OCI-LY3 (cell line): ENCODE data around the gene COL27A1.
A peak's percentile ranks its signal among the peaks of the same experiment; 100 is the strongest.

Experiments
- H2AFZ ChIP-seq: fragments of 200-600, 300-600 bp; shearing (Covaris generic); 2 replicates; pipeline ENCODE4 v1.6.0; 2014; ENCODE audit warnings: antibody characterized with exemption, low read depth, low read length
- H3K27ac ChIP-seq: fragments of 200-600, 300-600 bp; sonication (generic); 2 replicates; pipeline ENCODE4 v1.5.1; 2014; ENCODE audit warnings: mild to moderate bottlenecking, low read length, moderate library complexity, mixed read lengths
- H3K27me3 ChIP-seq: fragments of 200-600, 300-600 bp; sonication (generic); 2 replicates; pipeline ENCODE4 v1.6.1; 2014; ENCODE audit warnings: low read depth, low read length, mixed read lengths
- H3K36me3 ChIP-seq: fragments of 200-600, 300-600 bp; sonication (generic); replicated peaks from 2 replicates; pipeline ENCODE3; 2014; ENCODE audit warnings: low read depth, low read length, mixed read lengths
- H3K4me1 ChIP-seq: fragments of 300-600, 200-600 bp; sonication (generic); 2 replicates; pipeline ENCODE4 v1.6.1; 2014; ENCODE audit warnings: low read length, mixed read lengths
- H3K4me2 ChIP-seq: fragments of 200-600, 300-600 bp; sonication (generic); 2 replicates; pipeline ENCODE4 v1.6.1; 2014; ENCODE audit warnings: low read length, mixed read lengths
- H3K4me3 ChIP-seq: fragments of 300-600, 200-600 bp; sonication (generic); 2 replicates; pipeline ENCODE4 v1.5.1; 2014; ENCODE audit warnings: antibody characterized with exemption, mild to moderate bottlenecking, low read length, moderate library complexity
- H3K79me2 ChIP-seq: fragments of 300-600, 200-600 bp; shearing (Covaris generic); 2 replicates; pipeline ENCODE4 v1.6.1; 2014; ENCODE audit warnings: mild to moderate bottlenecking, low read length, mixed read lengths
- H3K9ac ChIP-seq: fragments of 300-600, 200-600 bp; shearing (Covaris generic); 2 replicates; pipeline ENCODE4 v1.6.0; 2014; ENCODE audit warnings: mild to moderate bottlenecking, low read length, moderate library complexity
- H3K9me3 ChIP-seq: fragments of 200-600, 300-600 bp; shearing (Covaris generic); 2 replicates; pipeline ENCODE4 v1.6.1; 2014; ENCODE audit warnings: low read length, mixed read lengths; ENCODE audit not compliant: insufficient read depth
- H4K20me1 ChIP-seq: fragments of 200-600, 300-600 bp; sonication (generic); 2 replicates; pipeline ENCODE4 v1.6.1; 2016; ENCODE audit warnings: low read length, mixed read lengths; ENCODE audit not compliant: insufficient read depth
- CTCF ChIP-seq: fragments of 200-600, 300-600 bp; sonication (generic); IDR thresholded peaks from 2 replicates; pipeline ENCODE4 v1.5.1; 2014; ENCODE audit warnings: antibody characterized with exemption, low read length, low read depth
- EZH2phosphoT487 ChIP-seq: fragments of 200-600 bp; shearing (Covaris generic); IDR thresholded peaks from 2 replicates; pipeline ENCODE4 v1.6.1; 2018; ENCODE audit warnings: antibody characterized with exemption, mixed run types, low read depth

The COL27A1 gene

GRCh38 chr9:114218264-114219120 is 63.2 kb downstream of the COL27A1 start:
- peaks cover 11% of the 10 kb centered on the region for H3K27me3 ChIP-seq
- H3K4me2 ChIP-seq = peak overlapping the region; percentile 6; the same call in 1 of the 2 replicates
- no peak overlapping the region for H3K27ac ChIP-seq
- no peak overlapping the region for H2AFZ ChIP-seq
- no peaks in the 10 kb centered on the region for H3K9me3 ChIP-seq
- H3K36me3 ChIP-seq = no peaks in the 10 kb centered on the region
- H3K4me3 ChIP-seq = no peak overlapping the region
- TF ChIP-seq EZH2phosphoT487 (no peak), CTCF (no peak)
- no peaks in the 10 kb centered on the region for H4K20me1 ChIP-seq
- H3K79me2 ChIP-seq = no peaks in the 10 kb centered on the region
- no peak overlapping the region for H3K9ac ChIP-seq
- peaks cover 8% of the 10 kb centered on the region for H3K4me1 ChIP-seq

GRCh38 chr9:114220061-114220541 is 64.8 kb downstream of the COL27A1 start:
- Histone ChIP-seq H3K79me2 (no peaks in the 10 kb centered on the region), H3K9me3 (no peaks in the 10 kb centered on the region), H4K20me1 (no peaks in the 10 kb centered on the region), H3K4me1 (peaks cover 8% of the 10 kb centered on the region), H3K4me2 (no peak overlapping the region), H3K4me3 (no peak overlapping the region), H3K27ac (no peak overlapping the region), H3K27me3 (peaks cover 17% of the 10 kb centered on the region), H2AFZ (no peak overlapping the region), H3K36me3 (no peaks in the 10 kb centered on the region), H3K9ac (no peak overlapping the region)
- TF ChIP-seq EZH2phosphoT487 (no peak), CTCF (no peak)

GRCh38 chr9:114221706-114222465 is 66.5 kb downstream of the COL27A1 start:
- Histone ChIP-seq H3K4me1 (peaks cover 8% of the 10 kb centered on the region), H3K27me3 (peaks cover 24% of the 10 kb centered on the region), H3K4me2 (no peak overlapping the region), H2AFZ (no peak overlapping the region), H3K9me3 (no peaks in the 10 kb centered on the region), H3K27ac (no peak overlapping the region), H4K20me1 (no peaks in the 10 kb centered on the region), H3K36me3 (no peaks in the 10 kb centered on the region), H3K9ac (no peak overlapping the region), H3K79me2 (no peaks in the 10 kb centered on the region), H3K4me3 (no peak overlapping the region)
- no peak for TF ChIP-seq EZH2phosphoT487
- no peak for TF ChIP-seq CTCF
